Posterior vena cava (tissue), 2 donors: ENCODE data around the gene CATSPER1. TPM values are rescaled to one million over a fixed set of nuclear protein-coding genes. Genes with fewer than 3 reads are reported as not detected.

Experiments used
- DNase-seq: peaks from one replicate; pipeline ENCODE4 v3.0.0-alpha.2; 2020; ENCODE audit warnings: low spot score
- intact Hi-C, 2 donors: fragments of 100-400 bp; cut with DNase I; formaldehyde crosslinking; loops; one replicate each; pipeline versions ENCODE4 v1.14.1 to v1.14.2; 2022 to 2023
- total RNA-seq, 2 donors: library from RNA; stranded (reverse); fragmentation: NEBNext Ultra II Directional; extraction: Animal tissue kit (Norgen Biotek cat#: 25700); gene quantifications; one replicate each; pipeline ENCODE4 v1.2.1, GENCODE V29; 2021
- donor health status: DM: yes; HTN: yes; CAD: no.
- donor health status: DM: yes; HTN: yes; CAD: no.

CATSPER1 gene
- total RNA-seq, 2 donors from 2014 or later: 0.24 to 1.1 TPM

DNA sequence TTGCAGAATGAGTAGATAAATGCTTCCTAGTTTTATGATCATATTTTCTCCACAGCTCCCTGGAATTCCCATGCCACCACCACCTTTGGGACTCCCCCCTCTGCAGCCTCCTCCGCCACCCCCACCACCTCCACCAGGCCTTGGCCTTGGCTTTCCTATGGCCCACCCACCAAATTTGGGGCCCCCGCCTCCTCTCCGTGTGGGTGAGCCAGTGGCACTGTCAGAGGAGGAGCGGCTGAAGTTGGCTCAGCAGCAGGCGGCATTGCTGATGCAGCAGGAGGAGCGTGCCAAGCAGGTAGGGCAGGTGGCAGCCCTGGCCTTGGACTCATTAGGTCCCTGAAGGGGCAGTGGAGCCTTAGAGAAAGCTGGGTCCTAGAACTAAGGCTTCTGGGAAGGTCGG is 28.7 kb upstream of the CATSPER1 start:
- peak; percentile 69 for DNase-seq

GRCh38 chr11:66052664-66052982 is 26.3 kb upstream of the CATSPER1 start:
- no peak for DNase-seq
- intact Hi-C loops: no loop called here

More for the DNA sequence above, 28.7 kb upstream of the CATSPER1 start:
- intact Hi-C loops: no loop called here

DNA sequence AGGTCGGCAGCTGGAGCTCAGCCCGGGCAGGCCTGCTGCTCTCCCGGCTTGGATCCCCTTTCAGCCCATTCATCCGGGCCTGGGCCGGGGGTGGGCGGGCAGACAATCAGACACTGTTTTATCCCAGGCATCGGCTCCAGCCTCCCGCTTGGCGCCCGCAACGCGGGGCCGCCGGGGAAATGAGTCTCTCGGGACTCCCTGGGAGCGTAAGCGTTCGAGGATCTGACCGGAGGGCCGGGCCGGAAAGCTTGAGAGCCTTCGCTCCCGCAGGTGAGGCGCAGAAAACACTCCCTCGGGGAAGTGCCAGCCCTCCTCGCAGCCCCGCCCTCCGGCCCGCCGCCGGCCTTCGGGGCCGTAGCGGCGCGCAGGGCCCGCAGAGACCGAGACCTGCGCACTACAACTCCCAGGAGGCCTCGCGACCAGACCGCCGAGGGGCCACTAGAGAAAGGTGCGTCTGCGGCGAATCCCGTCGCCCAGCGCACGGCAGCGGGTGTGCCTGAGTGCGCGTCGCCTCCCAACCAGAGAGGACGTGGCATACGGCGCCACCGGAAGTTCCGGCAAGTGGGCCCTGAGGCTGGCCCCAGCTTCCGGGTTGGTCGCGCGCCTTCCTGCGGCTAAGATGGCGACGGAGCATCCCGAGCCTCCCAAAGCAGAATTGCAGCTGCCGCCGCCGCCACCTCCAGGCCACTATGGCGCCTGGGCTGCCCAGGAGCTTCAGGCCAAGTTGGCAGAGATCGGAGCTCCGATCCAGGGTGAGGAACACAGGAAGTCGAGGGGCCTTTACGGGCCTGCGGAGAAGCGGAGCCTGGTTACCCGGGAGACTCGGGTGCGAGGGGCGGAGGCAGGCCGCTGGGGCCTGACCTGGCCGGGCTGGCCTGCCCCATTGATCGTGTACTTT is 25.7 kb upstream of the CATSPER1 start, which contains the start of gene SF3B2:
Gene SF3B2, plus strand, starts transcription at position 599 of the 898 bp plus-strand sequence. Its CDS starts 21 bp downstream, at position 620.
- intact Hi-C loops: no loop called here
- peak; percentile 100 for DNase-seq

DNA sequence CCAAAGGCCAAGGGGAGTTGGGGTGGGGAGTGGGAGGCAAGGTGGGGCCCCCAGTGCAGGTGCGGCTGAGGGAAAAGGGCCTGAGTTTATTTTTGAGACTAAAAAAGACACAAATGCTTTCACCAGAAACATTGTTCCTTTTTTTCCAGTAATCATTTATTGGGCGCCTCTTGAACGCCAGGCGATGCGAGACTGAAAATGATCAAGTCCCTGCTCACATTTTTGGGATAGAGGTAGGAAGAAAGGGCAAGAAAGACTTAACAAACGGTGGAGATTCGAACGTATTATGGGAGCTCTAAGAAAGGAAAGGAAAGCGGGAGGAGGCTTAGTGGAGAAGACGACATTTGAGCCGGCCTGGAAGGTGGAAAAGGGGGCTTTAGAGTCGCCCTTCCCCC is 25.1 kb upstream of the CATSPER1 start:
- intact Hi-C loops: no loop called here
- no peak for DNase-seq

- intact Hi-C loops: no loop called here
- DNase-seq: peak; percentile 44
Measured at GRCh38 chr11:66050581-66051231, 24.4 kb upstream of the CATSPER1 start.

- intact Hi-C loops: no loop called here
- DNase-seq: no peak
Measured at GRCh38 chr11:66048547-66049323, 22.5 kb upstream of the CATSPER1 start, which contains the start of gene GAL3ST3. Gene GAL3ST3 (minus strand): TSS chr11:66049161. CDS start chr11:66045415, 3,746 bp downstream.

DNA sequence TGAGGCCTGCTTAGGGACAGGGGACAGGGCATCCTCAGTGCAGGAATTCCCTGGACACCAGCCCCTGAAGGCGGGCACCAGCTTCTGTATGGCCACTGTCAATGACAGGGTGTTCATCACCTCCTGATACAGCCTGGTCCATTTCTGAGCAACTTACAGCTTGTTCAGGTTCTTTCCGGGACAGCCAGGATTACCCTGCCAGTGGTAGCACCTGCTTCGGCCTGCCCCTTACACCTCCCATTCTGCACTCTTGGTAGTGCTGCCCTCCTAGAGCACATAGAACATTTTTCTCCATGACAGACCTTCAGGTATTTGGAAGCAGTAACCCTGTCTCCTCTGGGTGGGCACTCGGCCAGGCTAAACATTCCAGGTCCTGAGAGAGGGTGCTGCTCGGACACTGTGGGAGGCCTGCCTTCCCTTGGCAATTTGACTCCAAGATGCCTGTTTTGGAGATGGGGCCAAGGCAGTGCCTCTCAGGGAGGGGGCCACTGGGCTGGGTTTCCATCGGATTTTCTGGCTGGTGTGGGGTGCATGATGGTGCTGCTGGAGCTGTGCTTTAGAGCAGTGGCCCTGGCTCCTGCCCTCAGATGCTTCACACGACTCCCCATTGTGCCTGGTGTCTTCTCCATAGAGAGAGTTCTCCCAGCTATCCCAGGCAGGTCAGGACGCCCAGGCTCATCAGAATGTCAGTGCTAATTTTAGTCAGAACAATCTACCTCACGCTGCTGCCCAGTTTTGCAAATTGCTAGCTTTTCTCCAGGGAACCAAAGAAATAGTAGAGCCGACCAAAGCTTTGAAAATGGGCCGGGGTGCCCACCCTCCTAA is 21.5 kb upstream of the CATSPER1 start:
- no peak for DNase-seq
- intact Hi-C loops: no loop called here

GRCh38 chr11:66046901-66047300 is 20.6 kb upstream of the CATSPER1 start:
- no peak for DNase-seq
- intact Hi-C loops: no loop called here

GRCh38 chr11:66045177-66045639 is 18.9 kb upstream of the CATSPER1 start:
- intact Hi-C loops: no loop called here
- DNase-seq: peak; percentile 92

DNA sequence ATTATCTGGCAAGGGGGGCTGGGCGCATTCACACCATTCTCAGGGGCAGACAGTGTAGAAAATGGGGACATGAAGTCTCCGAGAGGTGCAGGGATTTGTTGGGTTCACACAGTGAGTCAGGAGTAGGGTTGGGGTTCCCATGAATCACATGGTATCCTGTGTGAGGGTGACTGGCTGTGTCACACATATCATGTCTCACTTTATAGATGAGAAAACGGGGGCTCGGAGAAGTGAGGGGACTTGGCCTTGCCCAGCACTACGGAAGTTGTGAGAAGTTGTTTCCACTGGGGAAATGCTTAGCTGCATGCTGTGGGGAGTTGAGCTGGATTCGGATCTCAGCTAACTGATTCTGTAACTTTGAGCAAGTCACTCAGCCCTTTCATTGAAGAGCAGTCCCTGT is 18.5 kb upstream of the CATSPER1 start:
- intact Hi-C loops: no loop called here
- no peak for DNase-seq

GRCh38 chr11:66042996-66043906 is 17.0 kb upstream of the CATSPER1 start:
- intact Hi-C loops: no loop called here
- no peak for DNase-seq

- DNase-seq: no peak
- intact Hi-C loops: no loop called here
Measured at GRCh38 chr11:66042227-66042995, 16.1 kb upstream of the CATSPER1 start.

- DNase-seq: no peak
- intact Hi-C loops: no loop called here
Measured at GRCh38 chr11:66039765-66040164, 13.5 kb upstream of the CATSPER1 start.

DNA sequence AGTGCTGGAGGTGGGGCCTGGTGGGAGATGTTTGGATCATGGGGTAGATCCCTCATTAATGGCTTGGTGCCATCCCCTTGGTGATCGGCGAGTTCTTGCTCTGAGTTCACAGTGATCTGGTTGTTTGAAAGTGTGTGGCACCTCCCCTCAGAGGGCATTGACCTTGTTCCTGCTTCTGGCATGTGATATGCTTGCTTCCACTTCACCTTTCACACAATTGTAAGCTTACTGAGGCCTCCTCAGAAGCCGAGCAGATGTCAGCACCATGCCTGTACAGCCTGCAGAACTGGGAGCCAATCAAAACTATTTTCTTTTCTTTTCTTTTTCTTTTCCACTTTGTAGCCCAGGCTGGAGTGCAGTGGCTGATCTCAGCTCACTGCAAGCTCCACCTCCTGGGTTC is 11.0 kb upstream of the CATSPER1 start:
- no peak for DNase-seq
- intact Hi-C loops: no loop called here

- intact Hi-C loops: no loop called here
- no peak for DNase-seq
Measured at GRCh38 chr11:66036334-66036710, 10.0 kb upstream of the CATSPER1 start.

GRCh38 chr11:66035653-66036333 is 9.5 kb upstream of the CATSPER1 start:
- DNase-seq: no peak
- intact Hi-C loops: no loop called here
